GM21360 (cell line): ENCODE measurements around the gene MYO1C.

Source experiments
- ATAC-seq: cut with Tn5 transposase; IDR thresholded peaks from one replicate; pipeline ENCODE4 v1.9.1; 2021; ENCODE audit warnings: mild to moderate bottlenecking, moderate library complexity; ENCODE audit not compliant: unreplicated experiment

The MYO1C gene

GRCh38 chr17:1486802-1487695 is 5.4 kb downstream of the MYO1C start:
- no peak for ATAC-seq

GRCh38 chr17:1485423-1486376 is 6.8 kb downstream of the MYO1C start:
- ATAC-seq: no peak

GRCh38 chr17:1484676-1485422 is 7.6 kb downstream of the MYO1C start:
- ATAC-seq: no peak

GRCh38 chr17:1484060-1484535 is 8.4 kb downstream of the MYO1C start:
- no peak for ATAC-seq

GRCh38 chr17:1482680-1483079 is 9.8 kb downstream of the MYO1C start:
- no peak for ATAC-seq

GRCh38 chr17:1481736-1482135 is 10.8 kb downstream of the MYO1C start:
- no peak for ATAC-seq

GRCh38 chr17:1480747-1481465 is 11.6 kb downstream of the MYO1C start:
- no peak for ATAC-seq

GRCh38 chr17:1478418-1478817 is 14.1 kb downstream of the MYO1C start:
- no peak for ATAC-seq

- no peak for ATAC-seq
Observed at GRCh38 chr17:1475321-1475854, 17.1 kb downstream of the MYO1C start.

- no peak for ATAC-seq
Observed at GRCh38 chr17:1474402-1475189, 17.9 kb downstream of the MYO1C start.

- ATAC-seq: no peak
Observed at GRCh38 chr17:1473841-1474240, 18.6 kb downstream of the MYO1C start.

GRCh38 chr17:1473170-1473569 is 19.3 kb downstream of the MYO1C start:
- no peak for ATAC-seq

- ATAC-seq: no peak
Observed at GRCh38 chr17:1471911-1472821, 20.3 kb downstream of the MYO1C start.

- ATAC-seq: no peak
Observed at GRCh38 chr17:1471490-1471889, 21.0 kb downstream of the MYO1C start.

GRCh38 chr17:1470755-1471462 is 21.6 kb downstream of the MYO1C start:
- no peak for ATAC-seq

- ATAC-seq: no peak
Observed at GRCh38 chr17:1470071-1470754, 22.3 kb downstream of the MYO1C start.
